SK-N-SH treated with all-trans-retinoic acid at 6 μM for 48 hours (cell line): ENCODE measurements around the gene PTGES3L.

Experiments used
- ATAC-seq: fragments of 200-7000 bp; cut with Tn5 transposase; 3 replicates; pipeline ENCODE4 v1.9.1; 2020; ENCODE audit warnings: mild to moderate bottlenecking, moderate library complexity
- ARNTL ChIP-seq: fragments of 450-650 bp; formaldehyde crosslinking; IDR thresholded peaks from 2 replicates; pipeline ENCODE4 v1.5.0; 2020; ENCODE audit warnings: low read depth, mild to moderate bottlenecking, moderate library complexity, borderline replicate concordance
- BACH2 ChIP-seq: fragments of 250-450 bp; sonication (Bioruptor Pico); IDR thresholded peaks from 2 replicates; pipeline ENCODE4 v1.9.0; 2021; ENCODE audit warnings: mild to moderate bottlenecking, borderline replicate concordance
- CREB5 ChIP-seq: fragments of 250-450 bp; sonication (Bioruptor Pico); IDR thresholded peaks from 2 replicates; pipeline ENCODE4 v1.5.1; 2020; ENCODE audit warnings: low read depth, mild to moderate bottlenecking, moderate library complexity
- CSDC2 ChIP-seq: fragments of 250-450 bp; sonication (Bioruptor Pico); IDR thresholded peaks from 2 replicates; pipeline ENCODE4 v1.5.0; 2020; ENCODE audit warnings: mild to moderate bottlenecking, moderate library complexity
- CSRNP3 ChIP-seq: fragments of 250-450 bp; sonication (Bioruptor Pico); IDR thresholded peaks from 2 replicates; pipeline ENCODE4 v1.5.1; 2021; ENCODE audit warnings: mild to moderate bottlenecking, moderate library complexity
- ESRRG ChIP-seq: fragments of 250-450 bp; sonication (Bioruptor Pico); IDR thresholded peaks from 2 replicates; pipeline ENCODE4 v1.6.1; 2021; ENCODE audit warnings: mild to moderate bottlenecking
- GLIS3 ChIP-seq: fragments of 250-450 bp; sonication (Bioruptor Pico); IDR thresholded peaks from 2 replicates; pipeline ENCODE4 v1.5.0; 2020; ENCODE audit warnings: mild to moderate bottlenecking, moderate library complexity
- ISL1 ChIP-seq: fragments of 250-450 bp; sonication (Bioruptor Pico); IDR thresholded peaks from 2 replicates; pipeline ENCODE4 v2.1.2; 2022; ENCODE audit warnings: mild to moderate bottlenecking, moderate library complexity
- OSR1 ChIP-seq: fragments of 250-450 bp; sonication (Bioruptor Pico); IDR thresholded peaks from 2 replicates; pipeline ENCODE4 v1.8.0; 2022; ENCODE audit warnings: moderate library complexity, mild to moderate bottlenecking, inconsistent platforms
- PATZ1 ChIP-seq: fragments of 250-450 bp; sonication (Bioruptor Pico); IDR thresholded peaks from 2 replicates; pipeline ENCODE4 v1.8.0; 2020; ENCODE audit warnings: mild to moderate bottlenecking, moderate library complexity, borderline replicate concordance
- POU6F1 ChIP-seq: fragments of 250-450 bp; sonication (Bioruptor Pico); IDR thresholded peaks from 2 replicates; pipeline ENCODE4 v1.8.0; 2021; ENCODE audit warnings: low read depth, mild to moderate bottlenecking, moderate library complexity, borderline replicate concordance
- RARB ChIP-seq: fragments of 250-450 bp; sonication (Bioruptor Pico); IDR thresholded peaks from 2 replicates; pipeline ENCODE4 v1.8.0; 2021; ENCODE audit warnings: mild to moderate bottlenecking, moderate library complexity
- SNAI2 ChIP-seq: fragments of 250-450 bp; sonication (Bioruptor Pico); IDR thresholded peaks from 2 replicates; pipeline ENCODE4 v1.5.0; 2020; ENCODE audit warnings: mild to moderate bottlenecking, moderate library complexity
- TCF4 ChIP-seq: fragments of 250-450 bp; sonication (Bioruptor Pico); IDR thresholded peaks from 2 replicates; pipeline ENCODE4 v1.8.0; 2021; ENCODE audit warnings: mild to moderate bottlenecking, moderate library complexity, borderline replicate concordance
- TOX ChIP-seq: fragments of 250-450 bp; sonication (Bioruptor Pico); IDR thresholded peaks from 2 replicates; pipeline ENCODE4 v1.8.0; 2021; ENCODE audit warnings: mild to moderate bottlenecking, moderate library complexity, borderline replicate concordance
- TSHZ2 ChIP-seq: fragments of 250-450 bp; sonication (Bioruptor Pico); IDR thresholded peaks from 2 replicates; pipeline ENCODE4 v1.5.0; 2020; ENCODE audit warnings: mild to moderate bottlenecking, moderate library complexity
- ZC3H10 ChIP-seq: fragments of 250-450 bp; sonication (Bioruptor Pico); IDR thresholded peaks from 2 replicates; pipeline ENCODE4 v1.5.1; 2021; ENCODE audit warnings: mild to moderate bottlenecking, moderate library complexity
- ZFP3 ChIP-seq: fragments of 250-450 bp; sonication (Bioruptor Pico); IDR thresholded peaks from 2 replicates; pipeline ENCODE4 v1.5.0; 2020; ENCODE audit warnings: mild to moderate bottlenecking, moderate library complexity
- ZFP30 ChIP-seq: fragments of 450-650 bp; formaldehyde crosslinking; IDR thresholded peaks from 2 replicates; pipeline ENCODE4 v1.5.0; 2022; ENCODE audit warnings: mild to moderate bottlenecking, moderate library complexity
- ZNF565 ChIP-seq: fragments of 450-650 bp; formaldehyde crosslinking; conservative IDR thresholded peaks from 2 replicates; pipeline ENCODE4 v1.5.0; 2020; ENCODE audit warnings: low read depth, mild to moderate bottlenecking, moderate library complexity
- ZNF8 ChIP-seq: fragments of 450-650 bp; formaldehyde crosslinking; IDR thresholded peaks from 2 replicates; pipeline ENCODE4 v1.5.0; 2020; ENCODE audit warnings: mild to moderate bottlenecking, moderate library complexity

Gene PTGES3L

GRCh38 chr17:42979511-42980273, at the start of gene PTGES3L:
Gene PTGES3L (minus strand): TSS chr17:42980080. CDS start chr17:42980053, 27 bp downstream.
- TF ChIP-seq ZNF8 (CRISPR knock-in tag) (no peak), OSR1 (CRISPR knock-in tag) (no peak), SNAI2 (CRISPR knock-in tag) (no peak)

GRCh38 chr17:43028221-43028861, 48.5 kb upstream of the PTGES3L start:
- no peak for ATAC-seq
- TF ChIP-seq SNAI2 (CRISPR knock-in tag) (no peak), ZNF565 (CRISPR knock-in tag) (no peak), CSDC2 (no peak), TCF4 (no peak), ARNTL (CRISPR knock-in tag) (no peak), CSRNP3 (CRISPR knock-in tag) (no peak), GLIS3 (no peak), TOX (no peak), ISL1 (CRISPR knock-in tag) (no peak), ZFP3 (no peak), ZFP30 (CRISPR knock-in tag) (no peak), TSHZ2 (CRISPR knock-in tag) (no peak), BACH2 (CRISPR knock-in tag) (no peak), POU6F1 (no peak), ESRRG (CRISPR knock-in tag) (no peak), RARB (no peak), ZC3H10 (CRISPR knock-in tag) (no peak), CREB5 (CRISPR knock-in tag) (no peak), ZNF8 (CRISPR knock-in tag) (no peak)

More at GRCh38 chr17:42979511-42980273, at the start of gene PTGES3L:
- peak; percentile 78 for ATAC-seq

- ATAC-seq, result no peak
- TF ChIP-seq OSR1 (CRISPR knock-in tag) (no peak), ARNTL (CRISPR knock-in tag) (no peak), ESRRG (CRISPR knock-in tag) (no peak), SNAI2 (CRISPR knock-in tag) (no peak), GLIS3 (no peak), ZNF565 (CRISPR knock-in tag) (no peak), RARB (no peak), PATZ1 (no peak), TCF4 (no peak), TSHZ2 (CRISPR knock-in tag) (no peak), TOX (no peak)
Observed at GRCh38 chr17:43027091-43028032, 47.5 kb upstream of the PTGES3L start.
